GM23248 (cell line): Measurements from ENCODE around the gene FAM131C. TPM values are rescaled to one million over a fixed set of nuclear protein-coding genes. Genes with fewer than 3 reads are reported as not detected.

Experiments
- DNase-seq: peaks from one replicate; pipeline ENCODE4 v3.0.0-alpha.2; 2015
- H2AFZ ChIP-seq: fragments of 200-600 bp; sonication (generic); 2 replicates; pipeline ENCODE4 v1.6.1; 2016; ENCODE audit warnings: antibody characterized with exemption
- H3F3A ChIP-seq: fragments of 200-600 bp; sonication (generic); 2 replicates; pipeline ENCODE4 v1.6.1; 2016; ENCODE audit warnings: mild to moderate bottlenecking, antibody characterized with exemption, mixed run types; ENCODE audit not compliant: insufficient read depth
- H3K27ac ChIP-seq: fragments of 200-600 bp; sonication (generic); 2 replicates; pipeline ENCODE4 v1.5.1; 2016; ENCODE audit warnings: mild to moderate bottlenecking
- H3K27me3 ChIP-seq: fragments of 200-600 bp; sonication (generic); replicated peaks from 2 replicates; pipeline ENCODE4 v1.6.1; 2016; ENCODE audit warnings: mild to moderate bottlenecking; ENCODE audit not compliant: insufficient read depth
- H3K36me3 ChIP-seq: fragments of 200-600 bp; sonication (generic); 2 replicates; pipeline ENCODE4 v1.6.1; 2016; ENCODE audit warnings: low read depth, mild to moderate bottlenecking
- H3K4me1 ChIP-seq: fragments of 200-600 bp; sonication (generic); 2 replicates; pipeline ENCODE4 v1.6.1; 2016; ENCODE audit warnings: mild to moderate bottlenecking; ENCODE audit not compliant: insufficient read depth
- H3K4me2 ChIP-seq: fragments of 200-600 bp; sonication (generic); one replicate; pipeline ENCODE4 v1.6.1; 2016; ENCODE audit warnings: mild to moderate bottlenecking; ENCODE audit not compliant: unreplicated experiment
- H3K4me3 ChIP-seq: fragments of 200-600 bp; sonication (generic); 2 replicates; pipeline ENCODE4 v1.5.1; 2016; ENCODE audit warnings: mild to moderate bottlenecking
- H3K79me2 ChIP-seq: fragments of 200-600 bp; sonication (generic); 2 replicates; pipeline ENCODE4 v1.6.1; 2016; ENCODE audit warnings: mild to moderate bottlenecking; ENCODE audit not compliant: insufficient read depth
- H3K9ac ChIP-seq: fragments of 200-600 bp; sonication (generic); 2 replicates; pipeline ENCODE4 v1.6.1; 2016; ENCODE audit warnings: mild to moderate bottlenecking
- H3K9me2 ChIP-seq: fragments of 200-600 bp; sonication (generic); 2 replicates; pipeline ENCODE4 v1.6.1; 2016; ENCODE audit warnings: mixed run types, mild to moderate bottlenecking, moderate library complexity; ENCODE audit not compliant: insufficient read depth
- H3K9me3 ChIP-seq: fragments of 200-600 bp; sonication (generic); one replicate; pipeline ENCODE4 v1.6.1; 2017; ENCODE audit warnings: low read depth
- H4K20me1 ChIP-seq: fragments of 200-600 bp; sonication (generic); 2 replicates; pipeline ENCODE4 v1.6.0; 2016; ENCODE audit not compliant: insufficient read depth
- EZH2 ChIP-seq: fragments of 200-600 bp; sonication (generic); IDR thresholded peaks from 2 replicates; pipeline ENCODE4 v1.6.1; 2018; ENCODE audit warnings: antibody characterized with exemption, mild to moderate bottlenecking; ENCODE audit not compliant: insufficient read depth, poor library complexity, severe bottlenecking
- EZH2phosphoT487 ChIP-seq: fragments of 200-600 bp; sonication (generic); IDR thresholded peaks from 2 replicates; pipeline ENCODE4 v1.6.1; 2018; ENCODE audit warnings: antibody characterized with exemption, moderate library complexity, mild to moderate bottlenecking, low read depth; ENCODE audit not compliant: insufficient read depth
- WGBS, 2 experiments: methylation state at CpG; one replicate each; pipeline ENCODE4 v1.1.6; 2015 to 2017; ENCODE audit warnings: low lambda C conversion rate in 2 of 2, low coverage in 1 of 2; ENCODE audit errors: missing lambda C conversion rate in 2 of 2; 5-methylcytosine and 5-hydroxymethylcytosine counted together
- in situ Hi-C: fragments of 300-500 bp; cut with MboI; formaldehyde crosslinking; loops from 2 replicates; pipeline ENCODE4 v1.15.0; 2020
- polyA plus RNA-seq: library from polyadenylated mRNA; unstranded; fragments of >200 nt; fragmentation: Nextera tagmentation; extraction: Ambion mirVana; gene quantifications from 2 replicates; pipeline ENCODE4 v1.2.1, GENCODE V29; 2016
- total RNA-seq: library from RNA; depleted of rRNA; stranded (reverse); fragments of >200 nt; shearing (Covaris generic); gene quantifications from 2 replicates; pipeline ENCODE4 v1.2.3, GENCODE V29; 2014

FAM131C gene
- total and polyA plus RNA-seq, 2 experiments from 2014 or later, result 0.97 to 1.3 TPM

GRCh38 chr1:16048573-16049189, 24.8 kb downstream of the FAM131C start:
- peak overlapping the region; percentile 65 for H3K4me2 ChIP-seq
- H3K9me2 ChIP-seq, result no peaks in the 10 kb centered on the region
- peak overlapping the region; percentile 68 for H2AFZ ChIP-seq
- in situ Hi-C loops, result no loop called here
- H3K4me3 ChIP-seq, result peak overlapping the region; percentile 58
- DNase-seq, result peak; percentile 55
- H3K9me3 ChIP-seq, result no peaks in the 10 kb centered on the region
- H4K20me1 ChIP-seq, result no peaks in the 10 kb centered on the region
- H3K9ac ChIP-seq, result peak overlapping the region; percentile 48
- 4 to 7% methylated on average over 14 to 25 of the region's 25 CpGs for WGBS, 2 experiments
- no peak for TF ChIP-seq EZH2
- no peak for TF ChIP-seq EZH2phosphoT487
- no peaks in the 10 kb centered on the region for H3F3A ChIP-seq
- no peaks in the 10 kb centered on the region for H3K4me1 ChIP-seq
- no peaks in the 10 kb centered on the region for H3K27me3 ChIP-seq
- no peaks in the 10 kb centered on the region for H3K36me3 ChIP-seq
- no peaks in the 10 kb centered on the region for H3K79me2 ChIP-seq
- H3K27ac ChIP-seq, result no peak overlapping the region

DNA sequence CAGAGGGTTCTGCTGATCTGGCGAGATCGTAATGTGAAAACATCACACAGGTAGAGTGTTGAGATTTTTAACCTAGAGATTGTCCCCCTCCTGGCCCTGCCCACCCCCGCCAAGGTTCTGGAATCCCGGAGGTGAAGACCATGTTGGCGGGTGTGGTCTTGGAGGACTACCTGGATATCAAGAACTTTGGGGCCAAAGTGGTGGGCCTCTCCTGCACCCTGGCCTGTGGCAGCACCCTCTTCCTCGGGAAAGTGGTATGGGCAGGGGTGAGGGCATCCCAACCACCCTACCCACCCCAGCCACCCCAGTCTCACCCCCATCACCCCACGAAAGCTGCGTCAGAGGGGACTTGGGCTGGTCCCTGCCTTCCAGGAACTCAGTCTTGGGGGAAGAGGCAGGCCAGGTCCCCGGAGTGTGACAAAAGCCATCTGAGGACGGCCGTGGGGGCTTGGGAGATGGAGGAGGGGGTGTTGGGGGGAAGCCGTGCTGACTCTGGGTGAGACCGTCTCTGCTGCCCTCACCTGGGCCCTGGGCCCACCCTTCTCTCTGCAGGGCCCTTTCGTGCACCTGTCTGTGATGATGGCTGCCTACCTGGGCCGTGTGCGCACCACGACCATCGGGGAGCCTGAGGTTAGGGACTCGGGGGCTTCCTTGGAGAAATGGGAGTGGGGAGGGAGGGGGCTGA, 25.5 kb downstream of the FAM131C start:
- H3K27ac ChIP-seq, result no peak overlapping the region
- H3K4me3 ChIP-seq, result no peak overlapping the region
- H3K36me3 ChIP-seq, result no peaks in the 10 kb centered on the region
- DNase-seq, result no peak
- TF ChIP-seq EZH2phosphoT487 (no peak), EZH2 (no peak)
- H3K9me2 ChIP-seq, result no peaks in the 10 kb centered on the region
- in situ Hi-C loops, result no loop called here
- WGBS, 2 experiments, result 68 to 82% methylated on average over 12 to 19 of the region's 19 CpGs
- H3K27me3 ChIP-seq, result no peaks in the 10 kb centered on the region
- H4K20me1 ChIP-seq, result no peaks in the 10 kb centered on the region
- H3F3A ChIP-seq, result no peaks in the 10 kb centered on the region
- H3K4me2 ChIP-seq, result no peak overlapping the region
- no peak overlapping the region for H2AFZ ChIP-seq
- no peak overlapping the region for H3K9ac ChIP-seq
- H3K4me1 ChIP-seq, result no peaks in the 10 kb centered on the region
- H3K79me2 ChIP-seq, result no peaks in the 10 kb centered on the region
- no peaks in the 10 kb centered on the region for H3K9me3 ChIP-seq

DNA sequence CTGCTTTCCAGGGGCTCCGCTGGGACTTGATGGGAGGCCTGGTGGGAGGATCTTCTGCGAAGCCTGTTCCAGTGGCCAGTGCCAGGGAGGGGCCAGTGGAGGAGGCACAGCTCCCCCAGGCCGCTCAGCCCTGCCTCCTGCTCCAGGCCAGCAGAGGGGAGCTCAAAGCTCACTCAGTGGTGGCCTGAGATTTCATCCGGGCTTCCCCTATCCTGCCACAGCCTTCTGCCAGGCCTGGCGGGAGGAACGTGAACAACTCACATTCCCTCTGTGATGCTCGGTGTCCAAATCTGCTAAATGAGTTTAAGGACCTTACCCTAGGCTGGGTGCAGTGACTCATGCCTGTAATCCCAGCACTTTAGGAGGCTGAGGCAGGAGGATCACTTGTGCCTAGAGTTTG, 26.6 kb downstream of the FAM131C start:
- peak; percentile 48 for DNase-seq
- Histone ChIP-seq H3K27me3 (no peaks in the 10 kb centered on the region), H3K79me2 (no peaks in the 10 kb centered on the region), H3K9me3 (no peaks in the 10 kb centered on the region), H3K4me2 (no peak overlapping the region), H4K20me1 (no peaks in the 10 kb centered on the region), H3K9ac (no peak overlapping the region), H3K36me3 (no peaks in the 10 kb centered on the region), H3K4me1 (no peaks in the 10 kb centered on the region), H3K9me2 (no peaks in the 10 kb centered on the region), H3F3A (no peaks in the 10 kb centered on the region), H3K27ac (no peak overlapping the region), H3K4me3 (no peak overlapping the region), H2AFZ (no peak overlapping the region)
- WGBS, 2 experiments, result 45 to 52% methylated on average over 7 of the region's 7 CpGs
- in situ Hi-C loops, result no loop called here
- TF ChIP-seq EZH2 (no peak), EZH2phosphoT487 (no peak)

DNA sequence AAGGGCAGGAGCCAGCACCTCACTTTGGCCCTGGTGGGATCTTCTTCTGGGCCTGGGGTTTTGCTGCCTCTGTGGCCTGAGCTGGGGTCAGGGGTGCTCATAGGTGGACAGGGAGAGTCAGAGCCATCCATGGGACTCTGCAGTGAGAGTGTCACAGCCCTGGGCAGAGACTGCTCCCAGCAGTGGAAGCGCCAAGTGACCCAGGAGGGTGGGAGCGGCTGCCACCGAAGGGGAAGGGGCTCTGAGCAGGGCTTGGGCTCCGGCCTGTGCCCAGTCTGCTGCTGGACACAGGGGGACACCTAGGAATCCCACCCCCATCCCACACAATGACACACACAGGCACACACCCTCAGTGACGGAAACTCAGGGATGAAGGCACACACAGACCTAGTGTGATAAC, 29.5 kb downstream of the FAM131C start:
- H4K20me1 ChIP-seq, result no peaks in the 10 kb centered on the region
- in situ Hi-C loops, result no loop called here
- H3K36me3 ChIP-seq, result no peaks in the 10 kb centered on the region
- no peak overlapping the region for H2AFZ ChIP-seq
- no peaks in the 10 kb centered on the region for H3F3A ChIP-seq
- H3K4me2 ChIP-seq, result no peak overlapping the region
- no peaks in the 10 kb centered on the region for H3K79me2 ChIP-seq
- H3K4me1 ChIP-seq, result no peaks in the 10 kb centered on the region
- no peak for TF ChIP-seq EZH2
- no peak for TF ChIP-seq EZH2phosphoT487
- no peak overlapping the region for H3K27ac ChIP-seq
- no peaks in the 10 kb centered on the region for H3K9me3 ChIP-seq
- 88 to 92% methylated on average over 5 of the region's 5 CpGs for WGBS, 2 experiments
- H3K4me3 ChIP-seq, result no peak overlapping the region
- DNase-seq, result no peak
- no peaks in the 10 kb centered on the region for H3K9me2 ChIP-seq
- no peaks in the 10 kb centered on the region for H3K27me3 ChIP-seq
- H3K9ac ChIP-seq, result no peak overlapping the region
